Muscle layer of duodenum (tissue), 2 donors: ENCODE measurements around the gene GRIK1.
"Not testable (repeated sequence)": the region's sequence is repeated elsewhere in the genome, so short reads cannot be mapped to it uniquely, and the experiment has no call there.

Experiments
- H3K27ac ChIP-seq: one replicate; pipeline ENCODE4 v1.7.0; 2013; ENCODE audit warnings: mild to moderate bottlenecking, low read length
- H3K27me3 ChIP-seq: one replicate; pipeline ENCODE4 v1.7.0; 2013; ENCODE audit warnings: low read depth, mild to moderate bottlenecking, control low read depth, low read length
- H3K36me3 ChIP-seq, 2 donors: one replicate each; pipeline ENCODE4 v1.7.0; 2013; ENCODE audit warnings: low read length in 2 of 2, control low read depth in 1 of 2, mild to moderate bottlenecking in 1 of 2; ENCODE audit not compliant: insufficient read depth in 2 of 2, control insufficient read depth in 1 of 2
- H3K4me1 ChIP-seq, 2 donors: one replicate each; pipeline ENCODE4 v1.7.0; 2013; ENCODE audit warnings: low read length in 2 of 2, mild to moderate bottlenecking in 2 of 2, control low read depth in 1 of 2, moderate library complexity in 1 of 2; ENCODE audit not compliant: insufficient read depth in 2 of 2, control insufficient read depth in 1 of 2
- H3K4me3 ChIP-seq, 2 donors: one replicate each; pipeline ENCODE4 v1.7.0; 2013; ENCODE audit warnings: low read length in 2 of 2, low read depth in 1 of 2, mild to moderate bottlenecking in 1 of 2
- H3K9me3 ChIP-seq, 2 donors: one replicate each; pipeline ENCODE4 v1.7.0; 2013; ENCODE audit warnings: low read length in 2 of 2, control low read depth in 1 of 2, mild to moderate bottlenecking in 1 of 2; ENCODE audit not compliant: control insufficient read depth in 1 of 2
- donor health status: healthy.

Gene GRIK1

DNA sequence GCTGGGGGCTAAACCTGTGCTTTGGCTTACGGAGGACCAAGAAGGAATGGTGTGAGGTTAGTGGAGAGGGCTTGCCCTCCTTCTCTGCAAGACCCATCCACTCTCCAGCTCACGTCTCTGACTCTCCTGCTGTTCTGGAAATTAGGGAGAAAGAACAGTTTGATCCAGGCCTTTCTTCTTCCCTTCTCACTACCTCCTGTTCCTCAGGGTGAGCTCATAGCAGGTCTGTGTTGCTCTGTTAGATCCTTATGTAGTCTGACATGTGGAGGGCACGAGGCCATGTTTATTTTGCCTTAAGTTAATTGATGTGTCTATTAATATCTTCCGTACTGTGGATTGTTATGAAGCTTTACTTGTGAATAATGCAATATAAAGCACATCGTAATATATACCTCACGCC, 315.0 kb downstream of the GRIK1 start:
- Histone ChIP-seq H3K4me3 (no peak overlapping the region), H3K36me3 (no peaks in the 10 kb centered on the region), H3K27me3 (no peaks in the 10 kb centered on the region)

DNA sequence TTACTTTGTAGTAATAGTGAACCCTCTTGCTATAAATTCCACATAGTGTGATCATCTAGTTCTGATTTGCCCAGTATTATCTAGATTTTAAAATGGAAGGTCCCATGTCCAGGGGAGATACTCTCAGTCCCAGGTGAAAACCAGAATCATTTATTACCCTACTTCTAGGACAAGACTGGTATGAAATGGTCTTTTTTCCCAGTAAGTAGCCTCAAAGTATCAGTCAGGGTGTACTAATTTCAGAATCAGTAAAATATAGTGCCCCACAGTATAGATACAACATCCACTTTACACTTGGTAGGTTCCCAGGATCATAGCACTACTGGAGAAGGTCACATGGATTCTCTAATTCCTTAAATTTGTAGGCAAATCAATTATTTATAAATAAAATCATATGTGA, 318.3 kb downstream of the GRIK1 start:
- no peaks in the 10 kb centered on the region for H3K36me3 ChIP-seq
- no peaks in the 10 kb centered on the region for H3K27me3 ChIP-seq
- H3K4me3 ChIP-seq: no peak overlapping the region
- no peak overlapping the region for H3K27ac ChIP-seq
- no peaks in the 10 kb centered on the region for H3K4me1 ChIP-seq
- no peaks in the 10 kb centered on the region for H3K9me3 ChIP-seq

More for the DNA sequence above, 315.0 kb downstream of the GRIK1 start:
- no peaks in the 10 kb centered on the region for H3K4me1 ChIP-seq
- no peaks in the 10 kb centered on the region for H3K9me3 ChIP-seq
- H3K27ac ChIP-seq: no peak overlapping the region

DNA sequence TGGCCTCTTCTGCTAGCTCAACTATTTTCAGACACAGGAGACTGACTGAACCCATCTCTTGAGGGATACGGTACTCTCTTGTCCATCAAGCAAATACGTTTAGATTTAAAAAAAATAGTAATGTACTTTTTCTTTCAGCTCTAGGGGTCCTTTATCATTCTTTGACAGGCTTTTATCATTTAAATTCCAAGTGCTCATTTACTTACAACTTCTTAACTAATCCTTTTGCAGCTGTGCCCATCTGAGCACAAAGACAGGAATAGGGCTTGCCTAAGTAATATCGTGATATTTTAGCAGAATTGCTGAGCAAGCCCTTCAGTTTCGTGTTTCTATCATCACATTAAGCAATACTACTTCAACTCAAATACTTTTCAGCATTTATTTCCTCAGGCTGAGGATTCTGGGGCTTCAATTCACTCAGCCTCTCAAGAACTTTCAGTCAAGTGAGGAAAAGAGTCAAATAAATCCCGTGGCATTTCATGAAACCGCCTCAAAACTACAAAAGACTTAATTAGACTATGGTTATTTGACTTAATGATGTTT, 323.5 kb downstream of the GRIK1 start:
- Histone ChIP-seq H3K4me3 (no peak overlapping the region), H3K27ac (no peak overlapping the region), H3K36me3 (no peaks in the 10 kb centered on the region), H3K27me3 (no peaks in the 10 kb centered on the region), H3K4me1 (no peaks in the 10 kb centered on the region), H3K9me3 (no peaks in the 10 kb centered on the region)

DNA sequence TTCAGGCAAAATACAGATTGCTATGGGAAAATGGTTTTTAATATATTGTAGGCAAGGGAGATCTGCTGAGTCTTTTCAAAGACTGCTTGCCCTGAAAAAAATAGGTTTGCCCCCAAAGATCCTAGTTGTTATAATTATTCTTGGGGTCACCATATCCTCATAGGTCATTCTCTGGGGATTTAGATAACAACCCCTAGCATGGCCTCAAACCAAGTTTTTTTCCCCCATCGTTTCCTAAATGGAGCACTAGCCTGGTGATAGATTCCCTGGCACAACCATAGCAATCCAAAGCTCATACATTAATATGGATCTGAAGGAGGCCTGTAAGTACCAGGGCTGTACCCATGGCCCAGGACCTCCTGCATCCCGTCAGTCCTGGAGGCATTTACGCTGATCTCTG, 325.9 kb downstream of the GRIK1 start:
- Histone ChIP-seq H3K27me3 (no peaks in the 10 kb centered on the region), H3K36me3 (no peaks in the 10 kb centered on the region), H3K4me3 (no peak overlapping the region), H3K27ac (no peak overlapping the region), H3K9me3 (no peaks in the 10 kb centered on the region), H3K4me1 (no peaks in the 10 kb centered on the region)

DNA sequence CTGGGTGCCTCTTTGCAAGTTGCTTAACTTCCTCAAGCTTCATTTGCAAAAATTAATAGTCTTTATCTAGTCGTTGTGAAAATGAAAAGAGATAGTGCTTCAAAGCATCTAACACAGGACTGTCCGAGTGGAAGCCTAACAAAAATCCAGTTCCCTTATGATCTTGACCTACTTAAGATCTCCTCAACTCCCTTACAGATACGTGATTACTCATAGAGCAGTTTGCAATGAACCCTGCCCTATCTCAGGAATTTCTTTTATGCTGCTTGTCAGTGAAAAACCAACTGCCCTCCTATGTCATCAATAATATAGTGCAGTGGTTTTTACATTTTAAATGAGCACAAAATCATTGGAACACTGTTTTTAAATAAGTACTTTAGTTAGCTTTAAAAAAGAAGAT, 326.8 kb downstream of the GRIK1 start:
- Histone ChIP-seq H3K4me1 (no peaks in the 10 kb centered on the region), H3K9me3 (no peaks in the 10 kb centered on the region), H3K36me3 (no peaks in the 10 kb centered on the region), H3K4me3 (no peak overlapping the region), H3K27me3 (no peaks in the 10 kb centered on the region), H3K27ac (no peak overlapping the region)

DNA sequence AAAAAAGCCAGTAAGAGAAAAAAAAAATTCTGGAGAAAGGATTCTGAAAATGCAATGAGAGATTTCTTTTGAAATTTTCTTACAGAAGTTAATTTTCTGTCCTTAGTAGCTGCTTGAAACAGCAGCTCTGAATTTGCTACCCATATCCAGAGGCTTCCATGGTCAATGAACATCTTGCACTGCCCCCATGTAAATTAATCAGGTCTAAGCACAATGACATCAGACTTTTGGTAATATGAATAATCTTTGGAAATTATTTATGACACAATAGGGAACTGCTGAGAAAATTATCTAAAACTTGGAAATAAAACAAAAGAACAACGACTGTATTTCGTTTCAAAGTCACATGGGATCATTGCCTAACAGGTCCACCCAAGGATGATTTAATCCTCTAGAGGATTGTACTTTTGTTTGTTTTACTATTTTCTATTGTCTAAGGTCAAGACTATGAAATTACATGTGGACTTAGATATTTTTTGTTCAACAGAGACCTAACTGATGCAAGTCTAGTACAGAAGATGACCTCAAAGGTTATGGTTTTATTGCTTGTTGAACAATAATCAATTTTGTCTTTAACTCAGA, 328.9 kb downstream of the GRIK1 start:
- no peaks in the 10 kb centered on the region for H3K27me3 ChIP-seq
- H3K4me3 ChIP-seq: no peak overlapping the region
- H3K36me3 ChIP-seq: no peaks in the 10 kb centered on the region
- H3K4me1 ChIP-seq: no peaks in the 10 kb centered on the region
- no peak overlapping the region for H3K27ac ChIP-seq
- no peaks in the 10 kb centered on the region for H3K9me3 ChIP-seq

DNA sequence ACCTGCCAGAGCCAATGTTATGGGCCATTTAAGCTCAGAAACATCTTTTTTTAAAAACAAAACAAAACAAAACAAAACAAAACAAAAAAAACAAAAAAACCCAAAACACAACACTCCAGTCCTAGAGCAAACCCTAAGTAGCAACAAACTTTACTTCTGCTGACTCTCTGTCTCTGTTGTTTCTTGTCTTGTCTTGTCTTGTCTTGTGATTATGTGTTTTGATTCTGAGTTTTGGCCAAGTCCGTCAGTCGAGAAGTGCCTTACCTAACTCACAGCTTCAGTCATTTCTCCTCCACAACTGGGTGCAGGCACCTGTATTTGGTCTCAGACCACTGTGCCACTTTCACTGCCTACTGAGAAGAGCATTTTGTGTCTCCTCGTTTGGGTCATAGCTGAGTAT, 333.2 kb downstream of the GRIK1 start:
- Histone ChIP-seq H3K27me3 (no peaks in the 10 kb centered on the region), H3K4me1 (no peaks in the 10 kb centered on the region), H3K27ac (no peak overlapping the region), H3K4me3 (no peak overlapping the region), H3K9me3 (no peaks in the 10 kb centered on the region), H3K36me3 (no peaks in the 10 kb centered on the region)

DNA sequence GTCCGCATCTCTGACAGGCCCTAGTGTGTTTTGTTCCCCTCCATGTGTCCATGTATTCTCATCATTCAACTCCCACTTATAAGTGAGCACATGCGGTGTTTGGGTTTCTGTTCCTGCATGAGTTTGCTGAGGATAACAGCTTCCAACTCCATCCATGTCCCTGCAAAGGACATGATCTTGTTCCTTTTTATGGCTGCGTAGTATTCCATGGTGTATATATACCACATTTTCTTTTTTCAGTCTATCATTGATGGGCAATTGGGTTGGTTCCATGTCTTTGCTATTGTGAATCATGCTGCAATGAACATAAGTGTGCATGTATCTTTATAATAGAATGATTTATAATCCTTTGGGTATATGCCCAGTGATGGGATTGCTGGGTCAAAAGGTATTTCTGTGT, 334.6 kb downstream of the GRIK1 start:
- not testable (repeated sequence) for H3K36me3 ChIP-seq, H3K9me3 ChIP-seq, H3K27ac ChIP-seq, H3K4me1 ChIP-seq, H3K4me3 ChIP-seq, H3K27me3 ChIP-seq

DNA sequence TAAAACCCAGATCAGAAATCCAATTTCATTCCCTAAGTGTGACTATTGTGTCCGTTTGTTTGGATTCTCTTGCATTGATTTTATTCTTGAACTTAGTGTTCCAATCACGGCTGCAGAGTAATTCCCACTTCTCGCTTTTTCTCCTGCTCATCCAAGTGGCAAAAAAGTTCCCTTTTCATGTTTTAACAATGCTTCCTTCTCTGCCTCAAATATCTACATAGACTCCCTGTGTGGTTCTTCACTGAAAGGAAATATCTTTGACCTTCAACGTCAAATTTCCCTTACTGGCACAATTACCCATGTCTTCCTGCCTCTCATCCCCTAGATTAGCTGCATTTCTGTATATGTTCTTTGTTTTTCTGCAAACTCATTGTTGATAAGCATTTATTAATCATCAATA, 335.7 kb downstream of the GRIK1 start:
- Histone ChIP-seq H3K27me3 (no peaks in the 10 kb centered on the region), H3K4me3 (no peak overlapping the region), H3K36me3 (no peaks in the 10 kb centered on the region), H3K4me1 (no peaks in the 10 kb centered on the region), H3K9me3 (no peaks in the 10 kb centered on the region), H3K27ac (no peak overlapping the region)

DNA sequence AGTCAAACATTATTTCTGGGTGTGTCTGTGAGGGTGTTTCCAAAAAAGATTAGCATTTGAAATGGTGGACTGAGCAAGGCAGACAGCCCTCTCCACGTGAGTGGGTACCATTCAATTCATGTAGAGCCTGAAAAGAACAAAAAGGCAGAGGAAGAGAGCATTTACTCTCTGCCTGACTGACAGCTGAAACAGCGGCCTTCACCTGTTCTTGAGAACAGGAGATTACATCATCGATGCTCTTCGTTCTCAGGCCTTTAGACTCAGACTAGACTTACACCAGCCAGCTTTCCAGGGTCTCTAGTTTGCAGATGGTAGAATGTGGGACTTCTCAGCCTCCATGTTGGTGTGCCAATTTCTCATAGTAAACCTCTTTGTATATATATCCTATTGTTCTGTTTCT, 338.7 kb downstream of the GRIK1 start:
- Histone ChIP-seq H3K4me1 (no peaks in the 10 kb centered on the region), H3K36me3 (no peaks in the 10 kb centered on the region), H3K27ac (no peak overlapping the region), H3K27me3 (no peaks in the 10 kb centered on the region), H3K4me3 (no peak overlapping the region), H3K9me3 (no peaks in the 10 kb centered on the region)

DNA sequence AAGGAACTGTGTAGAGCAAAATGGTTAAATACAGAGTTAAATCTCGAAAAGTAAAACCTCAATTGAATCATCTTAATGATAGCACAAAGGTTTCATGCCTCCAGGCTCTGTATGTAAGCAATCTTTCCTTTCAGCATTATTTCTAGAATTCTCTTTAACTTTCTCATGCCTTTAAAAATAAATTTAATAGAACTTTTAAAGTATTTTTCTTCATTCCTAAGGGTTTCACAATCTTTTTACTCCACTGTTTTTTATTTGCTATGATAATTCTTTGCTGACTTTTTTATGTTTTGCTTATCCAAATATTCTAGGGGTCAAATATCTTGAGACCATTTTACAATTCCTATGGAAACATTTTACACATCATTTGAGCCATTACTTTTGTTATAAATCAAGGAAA, 353.1 kb downstream of the GRIK1 start:
- no peaks in the 10 kb centered on the region for H3K36me3 ChIP-seq
- no peaks in the 10 kb centered on the region for H3K4me1 ChIP-seq
- no peak overlapping the region for H3K27ac ChIP-seq
- no peaks in the 10 kb centered on the region for H3K27me3 ChIP-seq
- H3K9me3 ChIP-seq: no peaks in the 10 kb centered on the region
- no peak overlapping the region for H3K4me3 ChIP-seq

DNA sequence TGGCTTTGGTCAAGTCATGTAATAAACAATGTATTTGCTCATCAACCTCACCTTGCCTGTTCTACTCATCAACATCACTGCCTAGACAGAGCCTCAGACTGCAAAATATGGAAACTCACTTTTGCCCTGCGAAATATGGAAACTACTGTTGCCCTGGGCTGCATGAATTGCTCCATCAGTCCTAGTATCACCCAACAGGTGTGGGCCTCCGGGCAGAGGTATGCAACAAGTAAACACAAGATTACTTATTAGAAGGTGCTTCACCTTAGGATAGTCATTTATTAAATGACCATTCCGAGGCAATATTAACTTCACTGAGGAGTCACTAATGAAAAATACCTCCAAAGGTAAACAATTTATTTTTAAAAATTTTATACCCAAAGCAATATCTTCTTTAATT, 354.3 kb downstream of the GRIK1 start:
- H3K27me3 ChIP-seq: no peaks in the 10 kb centered on the region
- no peaks in the 10 kb centered on the region for H3K9me3 ChIP-seq
- H3K4me3 ChIP-seq: no peak overlapping the region
- no peaks in the 10 kb centered on the region for H3K36me3 ChIP-seq
- no peaks in the 10 kb centered on the region for H3K4me1 ChIP-seq
- H3K27ac ChIP-seq: no peak overlapping the region
